Vagina (tissue), 2 donors: Measurements from ENCODE around the gene TEX2.

ENCODE experiments used
- POLR2A ChIP-seq, 2 donors: fragments of 450-650 bp; IDR thresholded peaks; one replicate each; pipeline ENCODE4 v1.6.1; 2017; ENCODE audit warnings: antibody characterized with exemption in 2 of 2, mild to moderate bottlenecking in 2 of 2, moderate library complexity in 2 of 2
- TF ChIP-seq, protein P1 (sequence below), 3 experiments: fragments of 450-650 bp in 2 of 3; fragments of 200-600 bp in 1 of 3; sonication (generic) in 1 of 3; IDR thresholded peaks; one replicate each; pipeline ENCODE4 v1.5.1; 2017 to 2019; ENCODE audit warnings: antibody characterized with exemption in 3 of 3, mild to moderate bottlenecking in 2 of 3, moderate library complexity in 2 of 3

DNA sequence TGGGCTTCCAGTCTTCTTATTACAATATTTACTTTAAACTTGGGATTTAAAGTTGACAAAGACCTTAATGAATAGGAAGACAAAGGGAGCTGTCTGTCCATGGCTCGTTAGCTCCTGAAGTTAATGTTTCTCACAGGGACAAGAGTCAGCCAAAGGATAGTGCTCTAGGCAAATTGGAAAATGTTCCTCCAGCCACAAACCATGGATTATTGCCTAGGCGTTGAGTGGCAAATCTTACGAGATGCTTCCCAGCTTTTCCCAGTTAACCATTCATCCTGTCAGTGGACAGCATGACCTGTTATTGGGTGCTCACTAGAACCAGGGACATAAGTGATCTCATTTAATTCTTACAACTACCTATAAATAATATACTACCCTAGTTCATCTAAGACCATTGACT, 3.6 kb downstream of the TEX2 start:
- TF ChIP-seq, protein P1, sequence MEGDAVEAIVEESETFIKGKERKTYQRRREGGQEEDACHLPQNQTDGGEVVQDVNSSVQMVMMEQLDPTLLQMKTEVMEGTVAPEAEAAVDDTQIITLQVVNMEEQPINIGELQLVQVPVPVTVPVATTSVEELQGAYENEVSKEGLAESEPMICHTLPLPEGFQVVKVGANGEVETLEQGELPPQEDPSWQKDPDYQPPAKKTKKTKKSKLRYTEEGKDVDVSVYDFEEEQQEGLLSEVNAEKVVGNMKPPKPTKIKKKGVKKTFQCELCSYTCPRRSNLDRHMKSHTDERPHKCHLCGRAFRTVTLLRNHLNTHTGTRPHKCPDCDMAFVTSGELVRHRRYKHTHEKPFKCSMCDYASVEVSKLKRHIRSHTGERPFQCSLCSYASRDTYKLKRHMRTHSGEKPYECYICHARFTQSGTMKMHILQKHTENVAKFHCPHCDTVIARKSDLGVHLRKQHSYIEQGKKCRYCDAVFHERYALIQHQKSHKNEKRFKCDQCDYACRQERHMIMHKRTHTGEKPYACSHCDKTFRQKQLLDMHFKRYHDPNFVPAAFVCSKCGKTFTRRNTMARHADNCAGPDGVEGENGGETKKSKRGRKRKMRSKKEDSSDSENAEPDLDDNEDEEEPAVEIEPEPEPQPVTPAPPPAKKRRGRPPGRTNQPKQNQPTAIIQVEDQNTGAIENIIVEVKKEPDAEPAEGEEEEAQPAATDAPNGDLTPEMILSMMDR (IDR thresholded peaks at IDR 0.05), result no peak
- TF ChIP-seq POLR2A (IDR thresholded peaks at IDR 0.05), result no peak
